CD1c-positive myeloid dendritic cell (primary cell): ENCODE data around the gene CDC45.

Experiments
- DNase-seq: peaks from one replicate; pipeline ENCODE4 v3.0.0-alpha.2; 2016; ENCODE audit errors: extremely low spot score

Gene CDC45

GRCh38 chr22:19565382-19566278 lies 85.9 kb downstream of the CDC45 start:
- no peak for DNase-seq

GRCh38 chr22:19566279-19567156 lies 86.8 kb downstream of the CDC45 start:
- no peak for DNase-seq

GRCh38 chr22:19567157-19568009 lies 87.7 kb downstream of the CDC45 start:
- DNase-seq: no peak

DNA sequence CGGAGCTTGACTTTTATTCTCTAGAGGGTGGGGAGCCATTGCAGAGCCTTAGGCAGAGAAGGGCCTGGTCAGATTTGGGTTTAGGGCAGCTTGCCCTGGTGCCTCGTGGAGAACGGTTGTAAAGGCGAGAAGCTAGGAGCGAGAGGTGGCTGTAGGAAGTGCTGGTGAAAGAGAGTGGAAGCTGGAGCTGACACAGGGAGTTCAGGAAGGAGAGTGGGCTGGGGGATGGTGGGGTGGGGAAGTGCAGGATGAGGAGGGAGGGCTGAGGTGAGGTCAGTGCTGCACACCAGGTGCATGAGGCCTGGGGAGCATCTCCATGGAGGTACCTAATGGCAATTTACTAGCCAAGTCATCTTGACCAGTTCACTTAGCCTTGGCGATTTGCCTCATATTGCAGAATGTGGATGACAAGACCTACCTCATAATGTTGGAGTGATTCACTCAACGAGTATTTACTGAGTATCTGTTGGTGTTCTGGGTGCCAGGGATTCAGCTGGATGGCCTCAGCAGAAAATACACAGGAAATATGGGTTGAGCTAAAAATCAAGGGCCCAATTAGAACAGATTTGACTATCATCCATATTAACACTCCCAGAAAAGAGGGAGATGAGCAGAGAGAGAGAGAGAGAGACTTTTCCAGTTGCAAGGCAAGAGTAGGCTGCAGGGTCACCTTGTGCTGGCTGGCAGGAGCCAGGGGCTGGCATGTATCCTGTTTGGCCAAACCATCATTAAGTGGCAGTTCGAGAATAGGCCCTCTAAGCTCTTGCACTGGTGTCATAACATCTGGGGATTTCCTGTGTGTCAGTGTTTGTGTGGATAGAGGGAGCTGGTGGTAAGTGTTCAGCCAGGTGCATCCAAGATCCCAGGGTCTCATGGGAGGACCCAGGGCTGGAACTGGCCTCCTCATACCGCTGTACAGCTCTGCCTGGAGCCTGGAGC lies 88.9 kb downstream of the CDC45 start:
- DNase-seq: no peak

DNA sequence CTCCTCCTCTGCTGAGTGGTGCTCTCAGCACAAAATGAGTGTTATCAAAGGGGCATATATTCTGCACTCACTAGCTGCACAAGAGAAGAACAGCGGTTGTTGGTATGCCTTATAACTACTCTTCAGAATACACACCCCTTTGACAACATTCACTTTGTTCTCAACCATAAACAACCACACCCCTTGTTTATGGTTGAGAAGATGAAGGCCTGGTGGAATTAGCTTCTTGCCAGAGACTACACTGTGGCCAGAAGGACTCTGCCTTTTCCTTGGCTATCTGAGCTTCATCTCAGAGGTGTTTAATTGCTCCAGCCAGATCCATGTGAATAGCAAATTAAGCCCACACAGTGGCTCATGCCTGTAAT lies 89.5 kb downstream of the CDC45 start:
- no peak for DNase-seq

GRCh38 chr22:19569976-19570375 lies 90.3 kb downstream of the CDC45 start:
- DNase-seq: no peak
